Measurements from ENCODE around the gene TMC4.
"Not testable (repeated sequence)": the region's sequence is repeated elsewhere in the genome, so short reads cannot be mapped to it uniquely, and the experiment has no call there.

Gene TMC4

DNA sequence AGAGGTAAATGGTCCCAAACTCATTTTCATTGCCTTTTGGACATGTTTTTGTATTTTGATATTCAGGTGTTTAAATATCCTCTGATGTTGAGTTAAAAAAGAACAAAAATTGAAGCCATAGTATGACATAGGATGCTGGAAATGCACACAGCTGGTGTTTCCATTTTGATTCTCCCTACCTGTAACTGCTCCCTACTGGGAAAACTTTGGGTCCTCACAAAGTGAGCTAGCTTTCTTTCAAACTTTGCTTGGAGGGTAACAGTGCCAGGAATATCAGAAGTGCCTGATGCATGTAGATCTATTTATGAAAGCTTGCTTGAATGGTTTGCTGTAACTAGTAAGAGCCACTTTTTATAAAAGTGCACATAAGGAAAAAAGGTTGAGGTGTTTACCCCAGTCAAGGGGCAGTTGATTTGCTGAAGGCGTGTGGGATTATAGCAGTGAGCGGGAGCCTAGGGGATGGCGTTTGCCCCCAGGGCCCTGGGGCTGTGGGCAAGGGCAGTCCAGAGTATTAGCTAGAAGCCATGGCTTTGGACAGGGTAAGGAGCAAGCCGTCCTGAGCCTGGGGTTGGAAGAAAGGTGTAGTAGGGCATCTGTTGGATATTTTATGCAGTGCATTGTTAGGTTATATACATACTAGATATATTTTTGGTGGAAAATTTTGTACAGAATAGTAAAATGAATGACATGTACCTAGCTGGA lies 32.0 kb upstream of the TMC4 start:
- no peak for FAIRE-seq
- no peak for DNase-seq (ENCODE audit: low spot score)

GRCh38 chr19:54203151-54203611 lies 30.2 kb upstream of the TMC4 start:
- DNase-seq (ENCODE audit: low spot score) (peak; percentile 86), FAIRE-seq (peak; percentile 93)

DNA sequence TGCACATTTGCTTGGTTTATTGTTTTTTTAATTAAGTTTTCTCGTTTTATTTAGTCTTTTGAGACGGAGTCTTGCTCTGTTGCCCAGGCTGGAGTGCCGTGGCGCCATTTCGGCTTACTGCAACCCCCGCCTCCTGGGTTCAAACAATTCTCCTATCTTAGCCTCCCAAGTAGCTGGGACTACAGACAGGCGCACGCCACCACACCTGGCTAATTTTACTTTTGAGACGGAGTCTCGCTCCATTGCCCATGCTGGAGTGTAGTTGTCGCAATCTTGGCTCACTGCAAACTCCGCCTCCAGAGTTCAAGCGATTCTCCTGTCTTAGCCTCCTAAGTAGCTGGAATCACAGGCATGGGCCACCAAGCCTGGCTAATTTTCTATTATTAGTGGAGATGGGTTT lies 29.0 kb upstream of the TMC4 start:
- DNase-seq (ENCODE audit: low spot score), result peak; percentile 7
- FAIRE-seq, result no peak

DNA sequence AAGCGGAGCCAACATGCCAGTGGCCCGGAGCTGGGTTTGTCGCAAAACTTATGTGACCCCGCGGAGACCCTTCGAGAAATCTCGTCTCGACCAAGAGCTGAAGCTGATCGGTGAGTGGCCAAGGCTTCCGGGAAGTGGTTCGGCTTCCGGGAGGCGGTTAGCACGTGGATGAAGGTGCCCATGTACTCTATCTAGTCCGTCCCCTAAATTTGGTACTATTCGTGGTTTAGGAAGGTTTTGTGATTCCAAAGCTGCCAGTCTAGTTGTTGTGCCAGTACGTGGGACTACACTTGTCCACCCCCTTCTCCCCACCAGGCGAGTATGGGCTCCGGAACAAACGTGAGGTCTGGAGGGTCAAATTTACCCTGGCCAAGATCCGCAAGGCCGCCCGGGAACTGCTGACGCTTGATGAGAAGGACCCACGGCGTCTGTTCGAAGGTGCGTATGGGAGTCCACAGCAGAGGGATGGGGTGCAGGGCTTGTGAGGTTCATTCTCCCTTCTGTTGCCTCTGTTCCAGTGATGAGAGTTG lies 28.3 kb upstream of the TMC4 start:
- DNase-seq (ENCODE audit: low spot score) (no peak), FAIRE-seq (no peak)

GRCh38 chr19:54199401-54199800 lies 26.4 kb upstream of the TMC4 start:
- no peak for DNase-seq (ENCODE audit: low spot score)
- FAIRE-seq, result no peak

- no peak for DNase-seq (ENCODE audit: low spot score)
- no peak for FAIRE-seq
These were observed 24.2 kb upstream of the TMC4 start for GRCh38 chr19:54197121-54197520.

DNA sequence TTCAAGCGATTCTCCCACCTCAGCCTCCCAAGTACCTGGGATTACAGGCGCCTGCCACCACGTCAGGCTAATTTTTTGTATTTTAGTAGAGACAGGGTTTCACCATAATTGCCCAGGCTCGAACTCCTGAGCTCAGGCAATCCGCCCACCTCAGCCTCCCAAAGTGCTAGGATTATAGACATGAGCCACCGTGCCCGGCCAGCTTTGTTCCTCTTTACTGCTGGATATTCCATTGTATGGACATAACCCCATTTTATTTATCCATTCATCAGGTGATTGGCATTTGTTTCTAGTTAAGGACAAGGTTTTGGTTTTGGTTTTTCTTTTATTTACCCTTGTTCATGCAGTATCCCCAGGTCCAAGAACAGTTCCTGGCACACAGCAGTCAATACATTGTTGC lies 23.6 kb upstream of the TMC4 start:
- no peak for FAIRE-seq
- DNase-seq (ENCODE audit: low spot score), result no peak

GRCh38 chr19:54194463-54194862 lies 21.5 kb upstream of the TMC4 start:
- DNase-seq (ENCODE audit: low spot score); FAIRE-seq: not testable (repeated sequence)

- DNase-seq (ENCODE audit: low spot score) (no peak), FAIRE-seq (no peak)
These were observed 20.1 kb upstream of the TMC4 start for GRCh38 chr19:54193011-54193410.

- DNase-seq (ENCODE audit: low spot score) (no peak), FAIRE-seq (no peak)
These were observed 19.0 kb upstream of the TMC4 start for GRCh38 chr19:54191811-54192453.

DNA sequence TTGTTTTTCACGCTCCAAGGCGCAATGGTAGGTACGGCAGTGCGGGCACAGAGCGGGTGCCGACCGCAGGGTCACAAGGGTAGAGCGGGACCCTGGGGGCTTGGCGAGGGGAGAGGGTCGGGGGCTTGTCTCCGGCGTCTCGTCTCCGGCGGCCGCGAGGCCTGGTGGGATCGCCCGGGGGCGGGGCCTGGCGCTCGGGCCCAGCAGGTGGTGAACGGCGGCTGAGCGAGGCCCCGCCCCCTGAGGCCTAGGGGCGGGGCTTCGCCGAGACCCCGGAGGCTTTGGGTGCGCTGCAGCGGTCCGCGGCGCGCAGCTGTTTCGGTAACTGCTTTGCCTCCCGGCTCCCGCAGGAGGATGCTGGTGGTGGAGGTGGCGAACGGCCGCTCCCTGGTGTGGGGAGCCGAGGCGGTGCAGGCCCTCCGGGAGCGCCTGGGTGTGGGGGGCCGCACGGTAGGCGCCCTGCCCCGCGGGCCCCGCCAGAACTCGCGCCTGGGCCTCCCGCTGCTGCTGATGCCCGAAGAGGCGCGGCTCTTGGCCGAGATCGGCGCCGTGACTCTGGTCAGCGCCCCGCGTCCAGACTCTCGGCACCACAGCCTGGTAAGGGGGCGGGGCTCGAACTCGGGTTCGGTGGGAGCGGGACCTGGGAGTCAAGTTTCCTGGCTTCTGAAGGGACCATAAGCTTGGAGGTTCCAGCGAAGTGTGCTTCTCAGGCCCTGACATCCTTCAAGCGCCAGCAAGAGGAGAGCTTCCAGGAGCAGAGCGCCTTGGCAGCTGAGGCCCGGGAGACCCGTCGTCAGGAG lies 18.3 kb upstream of the TMC4 start, which contains the start of gene TSEN34:
Gene TSEN34 (plus strand): TSS at position 298 of the 800 bp plus-strand sequence. CDS start 57 bp downstream, at position 355.
- no peak for FAIRE-seq
- peak; percentile 58 for DNase-seq (ENCODE audit: low spot score)

DNA sequence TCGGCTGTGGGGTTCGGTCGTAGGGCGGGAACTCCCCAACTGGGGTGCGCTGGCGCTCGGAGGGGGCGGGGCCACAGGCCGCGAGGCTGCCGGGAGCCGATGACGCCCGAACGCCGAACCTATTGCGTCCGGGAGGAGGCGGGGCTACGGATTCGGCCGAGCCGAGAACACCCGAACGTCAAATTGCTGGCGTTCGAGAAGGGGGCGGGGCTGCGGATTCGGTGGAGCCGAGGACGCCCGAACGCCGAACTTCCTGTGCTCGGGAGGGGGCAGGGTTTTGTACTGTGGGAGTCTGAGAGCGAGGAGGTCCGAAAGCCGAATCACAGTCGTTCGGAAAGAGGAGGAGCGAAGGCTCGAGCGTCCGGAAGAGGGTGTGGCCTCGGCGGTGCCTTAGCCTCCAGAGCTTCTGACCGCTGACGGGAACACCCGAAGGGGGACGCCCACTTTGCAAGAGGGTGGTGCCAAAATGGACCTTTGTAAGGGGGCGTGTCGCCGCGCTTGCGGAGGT lies 17.6 kb upstream of the TMC4 start:
- DNase-seq (ENCODE audit: low spot score) (peak; percentile 97), FAIRE-seq (peak; percentile 92)

- DNase-seq (ENCODE audit: low spot score), result peak; percentile 100
- FAIRE-seq, result peak; percentile 98
These were observed 17.0 kb upstream of the TMC4 start for GRCh38 chr19:54189735-54190502.

GRCh38 chr19:54189145-54189734 lies 16.3 kb upstream of the TMC4 start, which contains the start of gene MBOAT7:
Gene MBOAT7 (minus strand): TSS chr19:54189580. CDS start chr19:54188508, 1,072 bp downstream.
- FAIRE-seq (no peak), DNase-seq (ENCODE audit: low spot score) (no peak)

DNA sequence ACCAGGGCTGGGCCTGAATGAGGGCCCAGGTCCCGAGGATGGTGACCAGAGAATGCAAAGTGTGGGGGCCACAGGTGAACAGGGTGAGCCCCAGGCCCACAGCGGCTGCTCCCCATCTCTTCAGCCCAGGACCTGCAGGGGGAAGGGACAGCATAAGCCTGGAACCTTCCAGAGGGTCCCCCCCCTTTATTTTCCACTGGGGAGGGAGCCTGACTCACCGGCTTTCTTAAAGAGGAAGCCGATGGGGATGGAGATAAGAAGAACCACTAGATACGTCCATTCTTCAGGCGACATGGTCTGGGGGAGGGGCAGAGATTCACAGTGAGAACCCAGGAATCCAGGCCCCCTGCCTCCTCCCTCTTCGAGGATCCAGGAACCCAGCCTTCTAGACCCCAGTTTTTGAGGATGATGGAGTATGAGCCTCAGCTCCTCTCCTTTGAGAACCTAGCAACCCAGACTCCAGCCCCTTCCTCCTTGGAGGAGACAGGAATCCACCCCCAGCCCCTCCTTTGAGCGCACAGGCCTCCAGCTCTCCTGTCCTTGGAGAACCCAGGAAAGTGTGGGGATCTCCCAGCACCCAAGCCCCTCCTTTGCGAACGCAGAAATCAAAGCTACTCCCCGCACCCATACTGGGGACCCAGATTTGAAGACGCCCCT lies 15.4 kb upstream of the TMC4 start:
- peak; percentile 51 for DNase-seq (ENCODE audit: low spot score)
- no peak for FAIRE-seq

GRCh38 chr19:54186934-54187381 lies 14.0 kb upstream of the TMC4 start:
- FAIRE-seq (no peak), DNase-seq (ENCODE audit: low spot score) (no peak)

- DNase-seq (ENCODE audit: low spot score) (no peak), FAIRE-seq (no peak)
These were observed 13.4 kb upstream of the TMC4 start for GRCh38 chr19:54186351-54186750.

- FAIRE-seq (no peak), DNase-seq (ENCODE audit: low spot score) (no peak)
These were observed 10.5 kb upstream of the TMC4 start for GRCh38 chr19:54183431-54183830.

- FAIRE-seq; DNase-seq (ENCODE audit: low spot score): not testable (repeated sequence)
These were observed 8.9 kb upstream of the TMC4 start for GRCh38 chr19:54181894-54182293.

GRCh38 chr19:54180691-54181091 lies 7.7 kb upstream of the TMC4 start:
- FAIRE-seq (no peak), DNase-seq (ENCODE audit: low spot score) (no peak)

Measured in RCC 7860 (cell line).